A172 (cell line): ENCODE measurements around the gene SAP25. TPM values are rescaled to one million over a fixed set of nuclear protein-coding genes. Genes with fewer than 3 reads are reported as not detected.
"Not testable (repeated sequence)": the region's sequence is repeated elsewhere in the genome, so short reads cannot be mapped to it uniquely, and the experiment has no call there.

Source experiments
- DNase-seq: peaks from one replicate; pipeline ENCODE4 v3.0.0-alpha.2; 2015; ENCODE audit warnings: low spot score
- total RNA-seq: library from RNA; depleted of rRNA; stranded (reverse); fragments of >200 nt; shearing (Covaris generic); gene quantifications from 2 replicates; pipeline ENCODE4 v1.2.3, GENCODE V29; 2014

The SAP25 gene
- total RNA-seq, 1 experiment from 2014 or later, result 0.55 TPM

GRCh38 chr7:100575746-100576383, 2.2 kb upstream of the SAP25 start:
- no peak for DNase-seq

GRCh38 chr7:100575206-100575631, 1.5 kb upstream of the SAP25 start:
- no peak for DNase-seq

GRCh38 chr7:100574362-100575205, 884 bp upstream of the SAP25 start:
- no peak for DNase-seq

GRCh38 chr7:100572949-100573675, 588 bp downstream of the SAP25 start:
- DNase-seq, result no peak

- no peak for DNase-seq
These were observed 1.3 kb downstream of the SAP25 start for GRCh38 chr7:100572281-100572948.

GRCh38 chr7:100571829-100572116, 1.9 kb downstream of the SAP25 start:
- DNase-seq, result no peak

- no peak for DNase-seq
These were observed 2.5 kb downstream of the SAP25 start for GRCh38 chr7:100570954-100571828.

- DNase-seq, result no peak
These were observed 4.5 kb downstream of the SAP25 start for GRCh38 chr7:100568896-100569844.

GRCh38 chr7:100568176-100568895, 5.4 kb downstream of the SAP25 start:
- no peak for DNase-seq

- DNase-seq, result peak; percentile 49
These were observed 5.9 kb downstream of the SAP25 start for GRCh38 chr7:100567751-100568175.

GRCh38 chr7:100567031-100567730, 6.5 kb downstream of the SAP25 start:
- peak; percentile 41 for DNase-seq

- no peak for DNase-seq
These were observed 7.6 kb downstream of the SAP25 start for GRCh38 chr7:100566018-100566531.

- DNase-seq, result no peak
These were observed 8.5 kb downstream of the SAP25 start for GRCh38 chr7:100565133-100565571.

- DNase-seq, result not testable (repeated sequence)
These were observed 9.3 kb downstream of the SAP25 start for GRCh38 chr7:100564405-100564804.

- DNase-seq, result peak; percentile 77
These were observed 9.8 kb downstream of the SAP25 start for GRCh38 chr7:100563809-100564400.

GRCh38 chr7:100563100-100563564, 10.6 kb downstream of the SAP25 start:
- DNase-seq, result no peak

- DNase-seq, result no peak
These were observed 11.3 kb downstream of the SAP25 start for GRCh38 chr7:100562195-100563099.
